GM23248 (cell line): ENCODE measurements around the gene GNAS.

ENCODE experiments used
- EZH2 ChIP-seq: fragments of 200-600 bp; sonication (generic); IDR thresholded peaks from 2 replicates; pipeline ENCODE4 v1.6.1; 2018; ENCODE audit warnings: antibody characterized with exemption, mild to moderate bottlenecking; ENCODE audit not compliant: insufficient read depth, poor library complexity, severe bottlenecking
- EZH2phosphoT487 ChIP-seq: fragments of 200-600 bp; sonication (generic); IDR thresholded peaks from 2 replicates; pipeline ENCODE4 v1.6.1; 2018; ENCODE audit warnings: antibody characterized with exemption, moderate library complexity, mild to moderate bottlenecking, low read depth; ENCODE audit not compliant: insufficient read depth

GRCh38 chr20:58816051-58816450, 36.5 kb upstream of the GNAS start:
- no peak for TF ChIP-seq EZH2
- TF ChIP-seq EZH2phosphoT487: no peak
